Hepatocyte (in vitro differentiated cells): ENCODE results near the gene SLC44A1. TPM values are rescaled to one million over a fixed set of nuclear protein-coding genes. Genes with fewer than 3 reads are reported as not detected.

ENCODE experiments used
- DNase-seq: peaks from one replicate; pipeline ENCODE4 v3.0.0-alpha.2; 2016; ENCODE audit warnings: low spot score
- H2AFZ ChIP-seq: fragments of 200-600 bp; sonication (generic); 2 replicates; pipeline ENCODE4 v1.6.0; 2016; ENCODE audit warnings: antibody characterized with exemption, mild to moderate bottlenecking
- H3K27ac ChIP-seq: fragments of 200-600 bp; sonication (generic); 2 replicates; pipeline ENCODE4 v1.5.1; 2016; ENCODE audit warnings: mild to moderate bottlenecking
- H3K27me3 ChIP-seq: fragments of 200-600 bp; sonication (generic); 2 replicates; pipeline ENCODE4 v1.6.1; 2016
- H3K36me3 ChIP-seq: fragments of 200-600 bp; sonication (generic); replicated peaks from 2 replicates; pipeline ENCODE4 v1.5.1; 2016; ENCODE audit warnings: low read depth; ENCODE audit not compliant: insufficient read depth
- H3K4me1 ChIP-seq: fragments of 200-600 bp; sonication (generic); 2 replicates; pipeline ENCODE4 v1.5.1; 2016; ENCODE audit warnings: mild to moderate bottlenecking, moderate library complexity; ENCODE audit not compliant: insufficient read depth
- H3K4me2 ChIP-seq: fragments of 200-600 bp; sonication (generic); 2 replicates; pipeline ENCODE4 v1.6.0; 2016
- H3K4me3 ChIP-seq: fragments of 200-600 bp; sonication (generic); 2 replicates; pipeline ENCODE4 v1.5.1; 2016; ENCODE audit warnings: mild to moderate bottlenecking
- H3K79me2 ChIP-seq: fragments of 200-600 bp; sonication (generic); 2 replicates; pipeline ENCODE4 v1.6.0; 2017; ENCODE audit warnings: mild to moderate bottlenecking
- H3K9me2 ChIP-seq: fragments of 200-600 bp; sonication (generic); replicated peaks from 2 replicates; pipeline ENCODE4 v1.6.0; 2017; ENCODE audit warnings: mild to moderate bottlenecking; ENCODE audit not compliant: insufficient read depth
- H3K9me3 ChIP-seq: fragments of 200-600 bp; sonication (generic); 2 replicates; pipeline ENCODE4 v1.5.1; 2016; ENCODE audit warnings: low read depth, mild to moderate bottlenecking
- H4K20me1 ChIP-seq: fragments of 200-600 bp; sonication (generic); 2 replicates; pipeline ENCODE4 v1.6.0; 2016; ENCODE audit warnings: mild to moderate bottlenecking; ENCODE audit not compliant: insufficient read depth, poor library complexity, severe bottlenecking
- CTCF ChIP-seq: fragments of 200-600 bp; sonication (generic); IDR thresholded peaks from 2 replicates; pipeline ENCODE4 v1.5.1; 2016; ENCODE audit warnings: antibody characterized with exemption, mild to moderate bottlenecking; ENCODE audit not compliant: poor library complexity
- EZH2 ChIP-seq: fragments of 200-600 bp; sonication (generic); IDR thresholded peaks from 2 replicates; pipeline ENCODE4 v1.6.1; 2016; ENCODE audit warnings: antibody characterized with exemption, mild to moderate bottlenecking, borderline replicate concordance
- EZH2phosphoT487 ChIP-seq: fragments of 200-600 bp; sonication (generic); IDR thresholded peaks from one replicate; pipeline ENCODE4 v1.6.1; 2018; ENCODE audit warnings: antibody characterized with exemption, mild to moderate bottlenecking, low read depth, moderate library complexity; ENCODE audit not compliant: unreplicated experiment, severe bottlenecking
- WGBS: methylation state at CpG from one replicate; pipeline ENCODE4 v1.1.6; 2016; ENCODE audit warnings: low lambda C conversion rate; ENCODE audit errors: missing lambda C conversion rate; 5-methylcytosine and 5-hydroxymethylcytosine counted together
- polyA plus RNA-seq: library from polyadenylated mRNA; unstranded; fragments of >200 nt; fragmentation: Nextera tagmentation; extraction: Ambion mirVana; gene quantifications from 2 replicates; pipeline ENCODE4 v1.2.1, GENCODE V29; 2016
- total RNA-seq: library from RNA; depleted of rRNA; stranded (reverse); fragments of >200 nt; gene quantifications from 2 replicates; pipeline ENCODE4 v1.2.3, GENCODE V29; 2014

The SLC44A1 gene
- total and polyA plus RNA-seq, 2 experiments from 2014 or later, result 31.3 to 64.9 TPM

DNA sequence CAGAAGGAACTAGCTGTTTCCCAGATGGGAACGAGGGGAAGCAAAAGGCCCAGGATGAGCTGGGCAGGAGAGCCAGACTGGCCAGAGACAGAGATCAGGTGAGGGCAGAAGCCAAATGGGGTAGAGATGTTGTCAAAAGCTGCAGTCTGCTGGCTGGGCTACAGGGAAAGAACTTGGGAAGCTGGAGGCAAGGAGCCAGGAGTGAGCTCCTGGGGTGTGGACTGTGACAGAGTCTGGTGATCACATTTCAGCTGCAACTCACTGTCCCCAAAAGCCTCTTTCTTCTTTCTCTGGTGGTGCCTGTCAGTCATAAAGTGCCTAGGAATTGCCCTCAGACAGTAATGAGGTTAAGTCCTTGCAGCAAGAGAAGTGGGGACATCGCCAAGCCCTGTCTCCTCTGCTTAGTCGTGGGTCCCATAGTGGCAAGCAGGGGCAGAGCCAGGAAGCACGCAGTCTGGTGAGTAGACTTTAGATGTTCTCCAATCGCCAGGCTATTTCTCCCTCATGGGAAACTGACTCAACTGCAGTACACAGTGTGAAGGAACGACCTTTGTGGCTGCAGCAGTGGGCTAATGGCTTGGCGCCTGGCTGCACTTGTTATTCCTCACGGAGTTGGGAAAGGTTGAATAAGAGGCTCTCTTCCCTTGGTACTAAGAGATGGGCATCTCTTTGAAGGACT, 200.9 kb downstream of the SLC44A1 start:
- no peaks in the 10 kb centered on the region for H4K20me1 ChIP-seq
- peaks cover 7% of the 10 kb centered on the region for H3K4me1 ChIP-seq
- H3K9me3 ChIP-seq, result no peaks in the 10 kb centered on the region
- H3K27me3 ChIP-seq, result no peaks in the 10 kb centered on the region
- H3K4me2 ChIP-seq, result no peak overlapping the region
- H3K27ac ChIP-seq, result no peak overlapping the region
- H3K9me2 ChIP-seq, result no peaks in the 10 kb centered on the region
- 90% methylated on average over 8 of the region's 8 CpGs for WGBS
- no peak for DNase-seq
- H3K79me2 ChIP-seq, result peaks cover 17% of the 10 kb centered on the region
- H3K36me3 ChIP-seq, result no peaks in the 10 kb centered on the region
- TF ChIP-seq EZH2, result no peak
- TF ChIP-seq CTCF, result no peak
- TF ChIP-seq EZH2phosphoT487, result no peak
- H2AFZ ChIP-seq, result no peak overlapping the region
- no peak overlapping the region for H3K4me3 ChIP-seq

- H3K36me3 ChIP-seq, result no peaks in the 10 kb centered on the region
- H3K27me3 ChIP-seq, result no peaks in the 10 kb centered on the region
- H2AFZ ChIP-seq, result peak overlapping the region; percentile 94
- H3K9me3 ChIP-seq, result no peaks in the 10 kb centered on the region
- peak overlapping the region; percentile 86 for H3K4me2 ChIP-seq
- peak overlapping the region; percentile 84 for H3K4me3 ChIP-seq
- 24% methylated on average over 16 of the region's 16 CpGs for WGBS
- no peaks in the 10 kb centered on the region for H4K20me1 ChIP-seq
- H3K9me2 ChIP-seq, result no peaks in the 10 kb centered on the region
- H3K79me2 ChIP-seq, result peaks cover 36% of the 10 kb centered on the region
- peak overlapping the region; percentile 33 for H3K27ac ChIP-seq
- peaks cover 7% of the 10 kb centered on the region for H3K4me1 ChIP-seq
- TF ChIP-seq CTCF, result no peak
- TF ChIP-seq EZH2, result no peak
- TF ChIP-seq EZH2phosphoT487, result no peak
- no peak for DNase-seq
Observed at GRCh38 chr9:105447386-105447813, 202.9 kb downstream of the SLC44A1 start.

GRCh38 chr9:105447814-105448812, 203.7 kb downstream of the SLC44A1 start, which contains the start of gene FSD1L:
FSD1L (plus strand) TSS chr9:105448034; CDS start chr9:105448221, 187 bp downstream.
- peak; percentile 20 for TF ChIP-seq CTCF
- TF ChIP-seq EZH2phosphoT487, result no peak
- H3K4me2 ChIP-seq, result peak within 1 kb of the TSS; percentile 86
- H3K4me3 ChIP-seq, result peak within 1 kb of the TSS; percentile 84
- H2AFZ ChIP-seq, result peak within 1 kb of the TSS; percentile 94
- no peaks in the 10 kb centered on the region for H3K9me3 ChIP-seq
- peaks cover 7% of the 10 kb centered on the region for H3K4me1 ChIP-seq
- peak within 1 kb of the TSS; percentile 80 for H3K27ac ChIP-seq
- H3K27me3 ChIP-seq, result no peaks in the 10 kb centered on the region
- no peaks in the 10 kb centered on the region for H3K36me3 ChIP-seq
- no peaks in the 10 kb centered on the region for H3K9me2 ChIP-seq
- 1% methylated on average over 62 of the region's 87 CpGs for WGBS
- no peaks in the 10 kb centered on the region for H4K20me1 ChIP-seq
- DNase-seq, result peak; percentile 97
- peaks cover 40% of the 10 kb centered on the region for H3K79me2 ChIP-seq
